Spinal cord (tissue), 10 donors: Measurements from ENCODE around the gene THBS2. TPM values are rescaled to one million over a fixed set of nuclear protein-coding genes. Genes with fewer than 3 reads are reported as not detected.
"Not testable (repeated sequence)": the region's sequence is repeated elsewhere in the genome, so short reads cannot be mapped to it uniquely, and the experiment has no call there.

Experiments
- DNase-seq, 6 donors: peaks; one replicate each; pipeline versions ENCODE4 v3.0.0 to v3.0.0-alpha.2; 2013 to 2015; ENCODE audit warnings: low spot score in 6 of 6, low read depth in 4 of 6
- H3K27ac ChIP-seq: one replicate; pipeline ENCODE4 v1.5.1; 2013; ENCODE audit warnings: low read depth, low read length, control low read depth
- H3K27me3 ChIP-seq: one replicate; pipeline ENCODE4 v1.6.1; 2013; ENCODE audit warnings: low read length; ENCODE audit not compliant: control insufficient read depth, insufficient read depth
- H3K36me3 ChIP-seq: one replicate; pipeline ENCODE4 v1.6.1; 2013; ENCODE audit warnings: low read length; ENCODE audit not compliant: control insufficient read depth, insufficient read depth
- H3K4me1 ChIP-seq: one replicate; pipeline ENCODE4 v1.6.1; 2013; ENCODE audit warnings: low read length; ENCODE audit not compliant: control insufficient read depth, insufficient read depth
- H3K4me3 ChIP-seq: one replicate; pipeline ENCODE4 v1.5.1; 2013; ENCODE audit warnings: low read depth, low read length, control low read depth
- H3K9me3 ChIP-seq: one replicate; pipeline ENCODE4 v1.6.1; 2013; ENCODE audit warnings: low read length; ENCODE audit not compliant: control insufficient read depth, insufficient read depth
- WGBS: methylation state at CpG from one replicate; pipeline ENCODE4 v1.1.5; 2013; ENCODE audit warnings: missing lambda C conversion rate; ENCODE audit not compliant: insufficient coverage; 5-methylcytosine and 5-hydroxymethylcytosine counted together
- polyA plus RNA-seq, 2 donors: library from polyadenylated mRNA; unstranded; fragments of 120-200 nt; gene quantifications; one replicate each; pipeline ENCODE4 v1.2.1, GENCODE V29; 2013; ENCODE audit not compliant: insufficient read length in 2 of 2
- total RNA-seq, 2 donors: library from RNA; depleted of rRNA in 1 of 2; stranded (reverse); fragments of 120-200 nt in 1 of 2; fragments of >200 nt in 1 of 2; gene quantifications; one replicate each; pipeline versions ENCODE4 v1.2.3 to v1.2.4, GENCODE V29; 2013 to 2014
- donor health status: healthy.

THBS2 gene
- total and polyA plus RNA-seq, 4 donors = 44.3 to 99.4 (median 70.0) TPM

- no peak for DNase-seq
- no peak overlapping the region for H3K4me3 ChIP-seq
- WGBS = 89% methylated on average over 20 of the region's 26 CpGs
- H3K36me3 ChIP-seq = no peaks in the 10 kb centered on the region
- H3K4me1 ChIP-seq = peaks cover 12% of the 10 kb centered on the region
- H3K27me3 ChIP-seq = no peaks in the 10 kb centered on the region
- H3K9me3 ChIP-seq = no peaks in the 10 kb centered on the region
- H3K27ac ChIP-seq = no peak overlapping the region
Observed at GRCh38 chr6:169185692-169186485, 67.8 kb downstream of the THBS2 start.

- no peak overlapping the region for H3K4me3 ChIP-seq
- no peak for DNase-seq
- no peaks in the 10 kb centered on the region for H3K9me3 ChIP-seq
- no peaks in the 10 kb centered on the region for H3K36me3 ChIP-seq
- H3K27me3 ChIP-seq = no peaks in the 10 kb centered on the region
- H3K4me1 ChIP-seq = peaks cover 10% of the 10 kb centered on the region
- no peak overlapping the region for H3K27ac ChIP-seq
- WGBS = 95% methylated on average over 18 of the region's 20 CpGs
Observed at GRCh38 chr6:169185011-169185521, 68.6 kb downstream of the THBS2 start.

- Histone ChIP-seq H3K27me3 (no peaks in the 10 kb centered on the region), H3K36me3 (no peaks in the 10 kb centered on the region), H3K4me3 (no peak overlapping the region), H3K9me3 (no peaks in the 10 kb centered on the region), H3K27ac (no peak overlapping the region), H3K4me1 (peaks cover 3% of the 10 kb centered on the region)
- DNase-seq = no peak
- WGBS = no CpG with 5 or more reads among the region's 3 CpGs
Observed at GRCh38 chr6:169184419-169184818, 69.2 kb downstream of the THBS2 start.

GRCh38 chr6:169183233-169183632 lies 70.4 kb downstream of the THBS2 start:
- H3K9me3 ChIP-seq = no peaks in the 10 kb centered on the region
- H3K4me1 ChIP-seq = no peaks in the 10 kb centered on the region
- no peaks in the 10 kb centered on the region for H3K36me3 ChIP-seq
- H3K27me3 ChIP-seq = no peaks in the 10 kb centered on the region
- 81% methylated on average over 4 of the region's 8 CpGs for WGBS
- no peak overlapping the region for H3K27ac ChIP-seq
- peak in 1 of 6 donors; percentile 8 for DNase-seq
- H3K4me3 ChIP-seq = no peak overlapping the region

- H3K4me1 ChIP-seq, H3K9me3 ChIP-seq, H3K27ac ChIP-seq, DNase-seq, H3K27me3 ChIP-seq, H3K4me3 ChIP-seq, H3K36me3 ChIP-seq: not testable (repeated sequence)
- WGBS = 0% methylated on average over 1 of the region's 1 CpG
Observed at GRCh38 chr6:169179831-169180230, 73.8 kb downstream of the THBS2 start.

GRCh38 chr6:169177516-169178166 lies 76.0 kb downstream of the THBS2 start:
- Histone ChIP-seq H3K27me3 (no peaks in the 10 kb centered on the region), H3K4me3 (no peak overlapping the region), H3K36me3 (no peaks in the 10 kb centered on the region), H3K27ac (no peak overlapping the region), H3K4me1 (no peaks in the 10 kb centered on the region), H3K9me3 (no peaks in the 10 kb centered on the region)
- DNase-seq = peak in 2 of 6 donors; percentile 81 to 84
- WGBS = 51% methylated on average over 2 of the region's 10 CpGs

- Histone ChIP-seq H3K9me3 (no peaks in the 10 kb centered on the region), H3K36me3 (no peaks in the 10 kb centered on the region), H3K4me1 (no peaks in the 10 kb centered on the region), H3K27ac (no peak overlapping the region), H3K4me3 (no peak overlapping the region), H3K27me3 (no peaks in the 10 kb centered on the region)
- DNase-seq = no peak
- WGBS = 89% methylated on average over 15 of the region's 15 CpGs
Observed at GRCh38 chr6:169176361-169176991, 77.2 kb downstream of the THBS2 start.

GRCh38 chr6:169175360-169175887 lies 78.2 kb downstream of the THBS2 start:
- H3K36me3 ChIP-seq = no peaks in the 10 kb centered on the region
- no peak for DNase-seq
- no peak overlapping the region for H3K4me3 ChIP-seq
- H3K27ac ChIP-seq = no peak overlapping the region
- H3K4me1 ChIP-seq = no peaks in the 10 kb centered on the region
- 84% methylated on average over 12 of the region's 15 CpGs for WGBS
- H3K27me3 ChIP-seq = no peaks in the 10 kb centered on the region
- H3K9me3 ChIP-seq = no peaks in the 10 kb centered on the region

- H3K9me3 ChIP-seq = no peaks in the 10 kb centered on the region
- 81% methylated on average over 18 of the region's 28 CpGs for WGBS
- peaks cover 2% of the 10 kb centered on the region for H3K4me1 ChIP-seq
- no peak for DNase-seq
- H3K36me3 ChIP-seq = no peaks in the 10 kb centered on the region
- no peak overlapping the region for H3K4me3 ChIP-seq
- H3K27me3 ChIP-seq = no peaks in the 10 kb centered on the region
- no peak overlapping the region for H3K27ac ChIP-seq
Observed at GRCh38 chr6:169174516-169175359, 78.9 kb downstream of the THBS2 start.
